GM21515 (cell line): ENCODE measurements around the gene ANAPC1.
A peak's percentile ranks its signal among the peaks of the same experiment; 100 is the strongest.
"Not testable (repeated sequence)": the region's sequence is repeated elsewhere in the genome, so short reads cannot be mapped to it uniquely, and the experiment has no call there.

ENCODE experiments used
- ATAC-seq: cut with Tn5 transposase; IDR thresholded peaks from one replicate; pipeline ENCODE4 v1.9.1; 2021; ENCODE audit not compliant: unreplicated experiment

ANAPC1 gene, protein sequence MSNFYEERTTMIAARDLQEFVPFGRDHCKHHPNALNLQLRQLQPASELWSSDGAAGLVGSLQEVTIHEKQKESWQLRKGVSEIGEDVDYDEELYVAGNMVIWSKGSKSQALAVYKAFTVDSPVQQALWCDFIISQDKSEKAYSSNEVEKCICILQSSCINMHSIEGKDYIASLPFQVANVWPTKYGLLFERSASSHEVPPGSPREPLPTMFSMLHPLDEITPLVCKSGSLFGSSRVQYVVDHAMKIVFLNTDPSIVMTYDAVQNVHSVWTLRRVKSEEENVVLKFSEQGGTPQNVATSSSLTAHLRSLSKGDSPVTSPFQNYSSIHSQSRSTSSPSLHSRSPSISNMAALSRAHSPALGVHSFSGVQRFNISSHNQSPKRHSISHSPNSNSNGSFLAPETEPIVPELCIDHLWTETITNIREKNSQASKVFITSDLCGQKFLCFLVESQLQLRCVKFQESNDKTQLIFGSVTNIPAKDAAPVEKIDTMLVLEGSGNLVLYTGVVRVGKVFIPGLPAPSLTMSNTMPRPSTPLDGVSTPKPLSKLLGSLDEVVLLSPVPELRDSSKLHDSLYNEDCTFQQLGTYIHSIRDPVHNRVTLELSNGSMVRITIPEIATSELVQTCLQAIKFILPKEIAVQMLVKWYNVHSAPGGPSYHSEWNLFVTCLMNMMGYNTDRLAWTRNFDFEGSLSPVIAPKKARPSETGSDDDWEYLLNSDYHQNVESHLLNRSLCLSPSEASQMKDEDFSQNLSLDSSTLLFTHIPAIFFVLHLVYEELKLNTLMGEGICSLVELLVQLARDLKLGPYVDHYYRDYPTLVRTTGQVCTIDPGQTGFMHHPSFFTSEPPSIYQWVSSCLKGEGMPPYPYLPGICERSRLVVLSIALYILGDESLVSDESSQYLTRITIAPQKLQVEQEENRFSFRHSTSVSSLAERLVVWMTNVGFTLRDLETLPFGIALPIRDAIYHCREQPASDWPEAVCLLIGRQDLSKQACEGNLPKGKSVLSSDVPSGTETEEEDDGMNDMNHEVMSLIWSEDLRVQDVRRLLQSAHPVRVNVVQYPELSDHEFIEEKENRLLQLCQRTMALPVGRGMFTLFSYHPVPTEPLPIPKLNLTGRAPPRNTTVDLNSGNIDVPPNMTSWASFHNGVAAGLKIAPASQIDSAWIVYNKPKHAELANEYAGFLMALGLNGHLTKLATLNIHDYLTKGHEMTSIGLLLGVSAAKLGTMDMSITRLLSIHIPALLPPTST (N-terminal part only)

DNA sequence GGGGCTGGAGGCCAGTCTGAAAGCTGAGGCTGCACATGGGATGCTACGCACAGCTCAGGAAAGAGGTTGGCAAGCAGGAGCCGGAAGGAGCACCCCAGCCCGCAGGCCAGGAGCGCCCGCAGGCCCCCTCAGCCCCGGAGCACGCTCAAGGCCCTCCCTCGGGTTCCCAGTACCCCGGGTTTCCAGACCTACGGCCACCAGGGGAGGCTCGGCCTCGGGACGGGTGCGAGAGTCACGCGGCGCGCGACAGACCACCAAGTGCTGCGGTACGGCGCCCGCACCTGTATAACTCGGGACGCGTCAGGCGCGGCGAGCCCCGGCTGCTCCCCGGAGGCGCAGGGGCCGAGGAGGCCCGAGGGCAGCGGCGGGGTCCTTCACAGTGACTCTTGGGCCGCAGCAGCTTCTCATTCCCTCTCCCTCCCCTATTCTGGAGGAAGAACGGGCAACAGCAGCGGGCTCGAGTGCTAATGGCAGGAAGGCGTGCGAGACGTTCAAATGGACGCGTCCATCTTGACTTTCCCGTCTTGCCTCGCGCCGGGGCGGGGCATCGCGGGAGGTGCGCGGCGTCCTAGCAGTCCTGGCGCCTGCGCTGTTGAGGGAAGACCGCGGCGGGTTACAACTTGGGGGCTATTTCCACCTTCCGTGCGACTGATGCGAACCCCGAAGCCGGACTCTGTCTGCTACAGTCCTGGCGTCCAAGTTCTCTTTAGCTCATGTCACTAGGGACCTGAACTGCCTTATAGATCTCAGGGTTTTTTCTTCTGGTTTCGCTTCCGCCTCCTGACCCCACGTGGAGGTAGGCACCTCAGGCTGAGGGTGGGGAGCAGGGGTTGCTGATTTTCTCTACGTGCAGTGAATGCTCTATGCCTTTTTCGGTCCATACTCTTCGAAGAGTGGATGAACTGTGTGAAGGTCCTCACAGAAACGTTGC is at the start of gene ANAPC1:
Gene ANAPC1 (minus strand): TSS at position 533 of the 931 bp plus-strand sequence. CDS start 3,368 bp downstream, outside the sequence.
- peak; percentile 90 for ATAC-seq

DNA sequence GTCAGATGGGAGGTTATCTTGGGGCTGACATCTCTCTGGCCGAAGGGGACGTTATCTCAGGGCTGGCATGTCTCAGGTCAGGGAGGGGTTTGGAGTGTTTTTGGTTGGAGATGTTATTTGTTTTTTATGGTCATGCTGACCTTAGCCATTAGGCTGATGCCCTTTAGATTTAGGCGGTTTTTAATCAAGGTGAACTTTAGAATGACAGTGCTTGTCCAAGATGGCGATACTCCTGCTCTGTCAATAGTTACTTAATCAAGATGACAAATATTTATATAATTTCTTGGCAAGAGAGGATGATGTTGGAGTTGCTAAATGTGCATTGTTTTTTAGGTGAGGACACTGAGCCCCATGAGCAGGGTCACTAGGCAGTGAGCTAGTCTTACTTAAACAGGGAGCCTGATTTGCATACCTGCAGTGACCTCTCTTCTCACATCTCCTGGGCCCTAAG is 48.9 kb upstream of the ANAPC1 start:
- ATAC-seq = no peak

DNA sequence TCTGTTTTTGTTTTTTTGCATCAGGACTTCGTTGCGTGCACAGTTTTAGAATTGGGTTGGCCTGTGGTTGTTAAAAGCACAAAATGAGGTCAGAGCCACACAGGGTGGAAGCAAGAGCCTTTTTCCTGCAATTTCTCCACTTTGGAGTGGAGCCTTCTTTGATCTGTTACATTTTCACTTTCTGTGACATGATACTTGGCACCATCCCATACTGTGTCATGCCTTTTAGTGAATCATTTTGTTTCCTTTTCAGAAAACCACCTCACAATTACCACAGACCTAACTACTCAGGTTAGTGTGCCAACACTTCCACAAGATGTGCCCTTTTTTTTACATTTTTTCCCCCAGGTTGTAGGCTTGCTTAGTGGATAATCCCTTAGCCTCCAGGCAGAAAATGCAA is 46.9 kb upstream of the ANAPC1 start:
- no peak for ATAC-seq

DNA sequence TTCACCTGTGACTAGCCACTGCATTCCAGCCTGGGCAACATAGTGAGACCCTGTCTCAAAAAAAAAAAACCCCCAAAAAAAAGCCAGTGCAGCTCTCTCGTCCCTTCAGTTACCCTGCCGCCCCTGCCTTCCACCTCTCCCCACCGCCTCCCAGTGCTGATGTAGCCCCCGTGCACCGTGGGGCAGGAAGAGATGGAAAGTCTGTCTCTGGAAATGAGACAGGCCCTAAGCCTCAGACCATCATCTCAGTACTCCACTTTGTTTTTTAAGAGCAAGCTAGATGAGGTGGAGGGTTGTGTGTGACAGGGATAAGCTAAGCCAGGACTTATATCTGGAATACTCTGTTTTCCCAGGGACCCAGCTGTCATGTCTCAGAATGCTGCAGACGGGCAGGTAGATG is 46.4 kb upstream of the ANAPC1 start:
- ATAC-seq = no peak

DNA sequence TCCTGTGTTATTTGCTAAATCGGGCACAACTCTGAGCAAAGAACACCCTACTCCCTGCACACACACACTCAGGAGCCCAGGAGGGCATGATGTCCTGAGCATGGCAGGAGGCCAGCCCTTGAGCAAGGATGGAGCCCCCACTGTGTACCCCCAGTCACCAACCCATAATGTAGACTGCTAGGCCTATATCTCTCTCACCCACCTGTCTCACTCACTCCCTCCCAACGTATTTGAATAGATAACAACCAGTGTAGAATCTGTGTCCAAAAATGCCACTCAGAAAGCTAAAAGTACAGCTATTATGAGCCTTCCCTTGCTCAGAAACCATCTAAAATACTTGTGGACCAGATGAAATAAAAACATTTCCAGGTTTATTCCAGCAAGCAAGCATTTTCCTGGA is 43.7 kb upstream of the ANAPC1 start:
- ATAC-seq = no peak

DNA sequence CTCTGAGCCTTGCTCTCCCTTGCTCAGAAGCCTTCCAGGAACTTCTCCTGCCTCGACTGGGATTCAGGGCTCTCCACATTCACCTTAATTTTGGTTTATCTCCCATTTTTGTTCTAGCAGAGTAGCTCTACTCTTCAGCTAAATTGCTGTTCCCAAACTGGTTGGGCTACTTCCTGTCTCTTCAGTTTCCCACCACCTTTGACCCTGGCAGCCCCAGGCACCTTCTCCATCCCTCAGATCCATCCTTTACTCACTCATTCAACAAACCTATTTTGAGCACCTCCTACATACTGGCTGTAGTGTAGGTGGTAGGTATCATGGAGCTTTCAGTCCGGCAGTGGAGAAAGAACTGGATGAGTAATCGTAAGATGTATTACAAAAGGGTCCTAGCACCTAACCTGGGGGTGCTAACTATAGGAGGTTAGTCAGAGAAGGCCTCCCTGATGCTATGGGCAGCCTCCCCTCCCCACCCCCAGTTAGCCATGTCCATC is 40.7 kb upstream of the ANAPC1 start:
- ATAC-seq = no peak

DNA sequence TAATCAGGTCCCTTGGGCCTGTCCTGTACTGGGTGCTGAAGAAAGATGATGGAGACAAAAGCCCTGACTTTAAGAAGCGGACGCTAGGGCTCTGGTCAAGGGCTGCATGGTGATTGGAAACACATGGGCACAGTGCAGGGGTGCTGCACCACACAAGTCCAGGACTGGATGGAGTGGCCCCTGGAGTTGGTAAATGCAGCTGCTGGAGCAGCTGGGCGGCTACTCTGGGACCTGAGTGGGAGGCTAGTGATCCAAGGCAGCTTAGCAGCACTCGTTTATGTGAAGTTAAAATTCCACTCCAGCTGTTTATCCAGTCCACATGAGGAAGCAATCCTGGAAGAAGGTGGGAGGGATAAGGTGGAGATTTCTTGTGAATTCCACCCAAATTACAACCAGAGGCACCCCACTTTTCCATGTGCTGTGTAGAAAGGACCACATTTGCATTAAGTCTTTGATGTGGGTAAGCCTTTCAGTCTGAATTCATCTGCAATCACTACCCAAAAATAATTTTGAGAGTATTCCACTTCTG is 39.3 kb upstream of the ANAPC1 start:
- ATAC-seq = no peak

DNA sequence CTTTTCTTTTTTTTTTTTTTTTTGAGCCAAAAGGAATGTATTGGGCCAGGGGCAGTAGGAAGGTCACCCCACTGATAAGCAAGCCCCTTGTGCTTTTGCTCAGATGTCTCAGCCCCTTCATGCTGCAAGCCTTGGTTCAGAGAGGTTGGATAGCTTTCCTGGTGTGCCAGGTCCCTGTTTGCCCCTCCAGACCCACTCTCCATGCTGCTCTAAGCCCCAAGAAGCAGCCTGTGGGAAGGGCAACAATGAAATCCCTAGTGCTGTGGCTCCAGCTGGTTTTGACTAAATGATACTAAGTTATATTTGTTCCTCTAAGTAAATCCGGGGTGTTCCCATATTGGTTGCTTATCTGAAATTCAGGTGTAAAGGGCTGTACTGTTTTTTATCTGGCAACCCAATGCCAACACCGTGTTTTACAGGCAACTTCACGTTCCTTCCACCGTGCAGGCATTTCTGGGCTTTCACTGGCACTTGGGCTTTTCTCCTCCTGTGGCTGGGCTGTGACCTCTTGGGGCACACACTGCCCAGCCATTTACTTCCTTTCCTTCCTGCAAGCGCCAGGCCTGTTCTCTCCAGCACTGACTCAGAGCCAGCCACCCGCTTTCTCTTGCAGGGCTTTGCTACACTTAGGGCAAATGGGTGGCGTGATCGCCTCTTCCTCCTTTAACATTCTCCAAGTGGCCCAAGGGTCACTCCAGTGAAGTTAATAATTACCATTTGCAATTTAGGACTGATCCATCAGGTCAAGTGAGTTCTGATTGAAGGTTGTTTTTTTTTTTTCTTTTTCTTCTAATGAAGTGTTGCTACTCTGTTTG is 36.0 kb upstream of the ANAPC1 start:
- no peak for ATAC-seq

DNA sequence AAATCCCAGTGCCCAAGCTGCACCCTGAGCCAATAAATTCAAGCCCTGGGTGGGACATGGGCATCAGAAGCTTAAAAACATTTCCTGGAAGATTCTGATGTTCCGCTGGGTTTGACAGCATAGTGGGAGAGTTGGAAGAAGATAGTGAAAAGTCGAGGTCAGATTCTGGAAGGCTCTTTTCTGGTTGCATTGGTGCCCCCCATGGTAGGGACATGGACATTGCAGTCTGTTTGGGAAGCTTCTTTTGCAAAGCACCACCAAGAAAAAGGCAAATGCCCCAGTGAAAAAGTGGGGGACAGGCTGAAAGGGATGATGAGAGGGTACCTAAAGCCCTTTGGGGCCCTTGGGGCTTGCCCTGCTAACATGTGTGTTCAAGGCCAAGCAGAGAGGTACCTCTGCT is 35.4 kb upstream of the ANAPC1 start:
- no peak for ATAC-seq

DNA sequence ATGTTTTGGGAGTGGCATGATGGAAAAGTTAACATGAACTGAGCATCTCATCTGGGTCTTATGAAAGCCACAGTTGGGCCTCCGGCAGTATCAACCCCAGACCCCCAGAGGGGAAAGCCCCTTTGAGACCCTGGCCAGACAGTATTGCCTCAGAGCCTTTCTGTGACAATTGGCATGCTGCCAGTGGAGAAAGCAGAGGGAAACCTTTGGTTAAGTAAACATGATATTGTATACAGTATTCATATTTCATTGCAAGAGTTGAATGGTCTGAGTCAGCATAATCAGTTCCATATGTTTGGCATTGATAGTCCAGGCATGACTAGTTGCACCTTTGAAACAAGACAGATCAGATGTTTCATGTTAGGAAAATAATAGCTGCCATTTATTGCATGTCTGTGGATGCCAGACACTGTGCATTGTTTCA is 34.4 kb upstream of the ANAPC1 start:
- ATAC-seq = no peak

DNA sequence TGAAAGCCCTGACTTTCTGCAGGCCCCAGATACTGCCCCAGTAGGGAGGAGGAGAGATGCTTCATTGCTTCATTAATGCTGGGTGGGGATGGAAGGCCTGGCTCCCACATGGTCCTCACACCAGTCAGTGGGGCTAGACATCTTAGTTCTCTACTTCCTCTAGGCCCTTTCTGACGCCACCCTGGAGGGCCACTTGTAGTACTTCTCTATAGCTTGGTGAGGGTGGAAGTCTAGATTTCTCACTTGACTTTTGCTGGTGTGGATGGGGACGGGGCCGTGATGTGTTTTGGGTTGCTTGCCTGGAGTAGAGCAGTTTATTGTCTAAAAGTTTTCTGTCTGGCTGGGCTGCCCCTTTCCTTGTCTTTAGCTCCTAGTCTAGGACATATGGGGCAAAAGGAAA is 33.1 kb upstream of the ANAPC1 start:
- ATAC-seq = no peak

DNA sequence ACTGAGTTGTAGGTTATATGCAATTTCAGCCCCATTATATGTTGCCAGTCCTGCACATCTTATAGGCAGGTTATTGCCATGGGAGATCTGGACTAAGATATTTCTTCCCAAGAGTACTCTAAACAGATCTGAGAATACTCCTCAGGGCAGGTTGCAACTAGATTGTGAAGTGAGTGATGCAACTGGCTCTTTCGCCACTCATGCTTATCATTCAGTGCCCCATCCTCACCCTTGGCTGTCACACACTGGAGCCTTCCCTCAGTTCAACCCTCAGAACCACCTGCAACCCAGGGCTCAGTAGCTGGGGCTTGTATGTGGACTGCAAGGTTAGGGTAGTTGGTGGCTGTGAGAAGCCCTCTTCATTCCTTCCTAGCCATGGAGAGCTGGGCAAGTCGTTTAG is 28.6 kb upstream of the ANAPC1 start:
- no peak for ATAC-seq

DNA sequence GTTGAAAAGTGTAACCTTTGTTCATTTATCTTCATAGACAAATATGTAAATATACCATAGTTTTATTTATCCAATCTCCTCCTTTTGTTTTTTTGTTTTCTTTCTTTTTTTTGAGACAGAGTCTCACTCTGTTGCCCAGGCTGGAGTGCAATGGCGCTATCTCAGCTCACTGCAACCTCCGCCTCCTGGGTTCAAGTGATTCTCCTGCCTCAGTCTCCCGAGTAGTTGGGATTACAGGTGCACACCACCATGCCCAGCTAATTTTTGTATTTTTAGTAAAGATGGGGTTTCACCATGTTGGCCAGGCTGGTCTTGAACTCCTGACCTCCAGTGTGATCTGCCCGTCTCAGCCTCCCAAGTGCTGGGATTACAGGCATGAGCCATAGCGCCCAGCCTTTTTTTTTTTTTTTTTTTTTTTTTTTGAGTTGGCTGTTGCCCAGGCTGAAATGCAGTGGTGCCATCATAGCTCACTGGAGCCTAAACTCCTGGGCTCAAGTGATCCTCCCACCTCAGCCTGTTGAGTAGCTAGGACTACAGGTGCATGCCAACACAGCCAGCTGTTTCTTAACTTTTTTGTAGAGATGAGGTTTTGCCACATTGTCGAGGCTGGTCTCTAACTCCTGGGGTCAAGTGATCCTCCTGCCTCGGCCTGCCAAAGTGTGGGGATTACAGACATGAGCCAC is 27.4 kb upstream of the ANAPC1 start:
- ATAC-seq = not testable (repeated sequence)

DNA sequence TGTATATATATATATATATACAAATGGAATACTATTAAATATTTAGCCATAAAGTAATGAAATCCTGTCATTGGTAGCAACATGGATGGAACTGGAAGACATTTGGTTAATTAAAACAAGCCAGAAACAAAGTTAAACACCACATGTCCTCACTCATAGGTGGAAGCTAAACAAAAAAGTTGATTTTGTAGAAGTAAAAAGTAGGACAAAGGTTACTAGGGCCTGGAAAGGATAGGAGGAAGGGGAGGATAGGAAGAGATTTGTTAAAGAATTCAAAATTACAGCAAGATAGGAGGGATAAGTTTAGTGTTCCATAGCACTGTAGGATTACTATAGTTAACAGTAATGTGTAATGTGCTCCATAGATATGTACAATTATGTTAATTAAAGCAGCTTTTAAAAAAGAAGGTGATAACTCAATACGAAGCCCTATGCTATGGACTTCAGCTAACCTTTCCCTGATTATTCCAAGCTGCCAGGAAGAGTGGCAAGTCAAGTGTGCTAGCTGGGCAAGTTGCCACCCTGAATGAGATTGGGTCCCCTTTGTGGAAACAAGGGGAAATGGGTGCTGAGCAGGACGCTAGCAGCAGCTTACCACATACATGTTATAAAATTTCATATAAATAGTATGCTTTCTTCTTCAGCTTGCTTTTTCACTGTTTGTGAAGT is 26.8 kb upstream of the ANAPC1 start:
- no peak for ATAC-seq

DNA sequence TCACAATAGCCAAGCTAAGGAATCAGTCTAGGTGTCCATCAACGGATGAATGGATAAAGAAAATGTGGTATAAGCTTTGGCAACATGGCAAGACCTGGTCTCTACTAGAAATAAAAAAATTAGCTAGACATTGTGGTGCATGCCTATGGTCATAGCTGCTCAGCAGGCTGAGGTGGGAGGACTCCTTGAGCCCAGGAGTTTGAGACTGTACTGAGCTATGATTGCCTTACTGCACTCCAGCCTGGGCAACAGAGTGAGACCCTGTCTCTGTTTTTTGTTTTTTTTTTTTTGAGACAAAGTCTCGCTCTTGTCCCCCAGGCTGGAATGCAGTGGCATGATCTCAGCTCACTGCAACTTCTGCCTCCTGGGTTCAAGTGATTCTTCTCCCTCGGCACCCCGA is 26.0 kb upstream of the ANAPC1 start:
- not testable (repeated sequence) for ATAC-seq

DNA sequence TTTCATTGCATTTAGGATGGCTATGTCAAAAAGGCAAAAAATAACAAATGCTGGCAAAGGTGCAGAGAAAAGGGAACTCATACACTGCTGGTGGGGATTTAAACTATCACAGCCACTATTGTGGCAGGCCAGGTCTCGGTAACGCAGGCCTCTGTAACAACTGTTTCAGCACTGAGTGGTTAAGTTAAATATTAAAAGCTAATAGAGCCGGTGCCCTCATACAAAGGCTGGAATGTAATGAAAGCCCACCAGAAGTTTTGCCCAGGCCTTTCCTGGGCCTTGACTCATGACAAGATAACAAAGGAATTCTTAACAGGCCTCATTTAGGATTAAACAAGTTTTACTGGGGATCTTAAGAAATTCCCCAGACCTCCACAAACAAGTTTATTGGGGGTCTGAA is 25.1 kb upstream of the ANAPC1 start:
- ATAC-seq = no peak

DNA sequence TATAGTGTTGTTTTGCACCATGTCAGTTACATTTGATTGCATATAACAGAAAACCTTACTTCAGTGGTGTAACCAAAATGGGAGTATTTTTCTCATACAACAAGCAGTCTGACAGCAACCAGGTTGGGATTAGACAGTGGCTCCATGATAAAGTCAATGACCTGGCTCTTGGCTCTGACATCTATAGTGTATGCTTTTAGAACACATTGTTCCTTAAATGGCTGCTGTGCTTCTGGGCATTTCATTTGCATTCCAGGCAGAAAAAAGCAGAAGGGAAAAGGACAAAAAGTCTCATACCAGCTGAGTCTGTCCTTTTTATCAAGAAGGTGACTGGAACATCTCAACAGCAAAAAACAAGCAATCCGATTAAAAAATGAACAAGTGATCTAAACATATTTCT is 24.6 kb upstream of the ANAPC1 start:
- no peak for ATAC-seq
